Measurements from ENCODE around the gene EOLA2.

The EOLA2 gene

GRCh38 chrX:149938427-149938880, at the start of gene EOLA2:
Gene EOLA2 (minus strand): TSS chrX:149938491. CDS start chrX:149933874, 4,617 bp downstream.
- peak within 1 kb of the TSS; percentile 70 to 88 (median 81) for H3K4me3 ChIP-seq
- H3K4me2 ChIP-seq, result peak within 1 kb of the TSS; percentile 60 to 90 (median 87)
- H3K9ac ChIP-seq, result peak within 1 kb of the TSS; percentile 80 to 93 (median 88)
- peak within 1 kb of the TSS; percentile 73 to 88 (median 81); a peak in 21 of 22 replicates for H3K27ac ChIP-seq
- H3K27me3 ChIP-seq, result no peaks in the 10 kb centered on the region; a peak in 2 of 22 replicates
- H3K36me3 ChIP-seq, result peaks cover 0 to 5% (median 0%) of the 10 kb centered on the region in 11 experiments; a peak in 4 of 22 replicates
- H3K9me3 ChIP-seq (replicated peaks in 1 of 11), result peaks cover 4 to 14% (median 11%) of the 10 kb centered on the region in 11 experiments; a peak in 19 of 22 replicates
- no peak for TF ChIP-seq Cebpa-rat (IDR thresholded peaks at IDR 0.05)
- H3K4me1 ChIP-seq, result peaks cover 3 to 17% (median 10%) of the 10 kb centered on the region in 10 experiments; a peak in 18 of 20 replicates
- H4K20me1 ChIP-seq, result peaks cover 0 to 17% (median 5%) of the 10 kb centered on the region in 11 experiments; a peak in 5 of 22 replicates

GRCh38 chrX:149987613-149988012, 49.3 kb upstream of the EOLA2 start:
- Histone ChIP-seq H3K4me2 (peak overlapping the region in 1 of 11 experiments; percentile 1; a peak in 1 of 22 replicates), H3K9me3 (replicated peaks in 1 of 11) (no peaks in the 10 kb centered on the region), H3K4me3 (no peak overlapping the region), H3K27ac (no peak overlapping the region), H3K9ac (no peak overlapping the region), H3K36me3 (no peaks in the 10 kb centered on the region), H3K4me1 (peaks cover 0 to 11% (median 0%) of the 10 kb centered on the region in 10 experiments; a peak in 3 of 20 replicates), H4K20me1 (no peaks in the 10 kb centered on the region), H3K27me3 (no peaks in the 10 kb centered on the region)
- TF ChIP-seq Cebpa-rat (IDR thresholded peaks at IDR 0.05), result no peak

DNA sequence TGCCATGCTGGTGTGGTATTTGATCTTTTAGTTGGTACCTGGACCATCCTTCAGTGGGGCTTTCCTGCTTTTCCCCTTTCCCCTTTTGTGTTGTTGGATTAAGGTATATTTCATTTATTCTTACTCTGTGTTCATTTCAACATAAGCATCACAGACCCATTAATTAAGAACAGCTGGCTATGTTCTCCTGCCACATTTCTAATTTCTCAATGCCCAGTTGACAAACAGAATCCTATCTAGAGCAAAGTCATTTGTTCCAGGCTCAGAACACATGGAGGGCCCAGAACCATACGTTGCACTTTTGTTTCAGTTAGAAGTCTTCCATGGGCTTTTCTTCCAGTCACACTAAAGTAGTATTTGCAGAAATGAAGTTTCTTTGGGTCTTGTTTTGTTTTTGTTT, 46.1 kb upstream of the EOLA2 start:
- no peak for TF ChIP-seq Cebpa-rat (IDR thresholded peaks at IDR 0.05)
- Histone ChIP-seq H3K27me3 (no peaks in the 10 kb centered on the region), H4K20me1 (no peaks in the 10 kb centered on the region), H3K9me3 (replicated peaks in 1 of 11) (no peaks in the 10 kb centered on the region), H3K9ac (no peak overlapping the region), H3K36me3 (no peaks in the 10 kb centered on the region), H3K4me2 (no peak overlapping the region), H3K27ac (no peak overlapping the region), H3K4me3 (no peak overlapping the region), H3K4me1 (peaks cover 0 to 11% (median 0%) of the 10 kb centered on the region in 10 experiments; a peak in 3 of 20 replicates)

DNA sequence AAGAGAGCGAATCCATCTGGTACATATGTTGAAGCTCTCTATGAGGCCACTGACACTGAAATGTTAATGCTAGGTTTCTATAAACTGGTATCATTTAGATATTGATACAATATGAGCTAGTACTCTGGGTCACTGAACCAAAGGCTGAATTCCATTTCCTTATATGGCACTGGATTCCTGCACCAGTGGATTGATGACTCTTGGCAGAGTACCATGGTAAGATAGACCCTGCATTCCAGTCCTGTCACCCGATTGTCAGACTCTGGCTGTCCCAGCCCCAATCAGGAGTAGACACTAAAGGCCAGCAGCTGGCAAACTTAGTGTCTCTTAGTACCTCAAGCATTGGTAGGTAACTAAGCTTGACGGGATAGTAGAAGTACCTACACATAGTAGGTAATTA, 44.0 kb upstream of the EOLA2 start:
- Histone ChIP-seq H3K27ac (no peak overlapping the region), H3K9ac (no peak overlapping the region), H4K20me1 (no peaks in the 10 kb centered on the region), H3K4me3 (no peak overlapping the region), H3K9me3 (replicated peaks in 1 of 11) (no peaks in the 10 kb centered on the region), H3K4me1 (peaks cover 0 to 3% (median 0%) of the 10 kb centered on the region in 10 experiments; a peak in 3 of 20 replicates), H3K4me2 (no peak overlapping the region), H3K36me3 (no peaks in the 10 kb centered on the region), H3K27me3 (no peaks in the 10 kb centered on the region)
- no peak for TF ChIP-seq Cebpa-rat (IDR thresholded peaks at IDR 0.05)

GRCh38 chrX:149979126-149979644, 40.9 kb upstream of the EOLA2 start:
- Histone ChIP-seq H4K20me1 (no peaks in the 10 kb centered on the region), H3K27ac (no peak overlapping the region), H3K4me3 (no peak overlapping the region), H3K4me1 (no peaks in the 10 kb centered on the region), H3K27me3 (no peaks in the 10 kb centered on the region), H3K4me2 (no peak overlapping the region), H3K36me3 (no peaks in the 10 kb centered on the region), H3K9ac (no peak overlapping the region), H3K9me3 (replicated peaks in 1 of 11) (no peaks in the 10 kb centered on the region)
- TF ChIP-seq Cebpa-rat (IDR thresholded peaks at IDR 0.05), result no peak

DNA sequence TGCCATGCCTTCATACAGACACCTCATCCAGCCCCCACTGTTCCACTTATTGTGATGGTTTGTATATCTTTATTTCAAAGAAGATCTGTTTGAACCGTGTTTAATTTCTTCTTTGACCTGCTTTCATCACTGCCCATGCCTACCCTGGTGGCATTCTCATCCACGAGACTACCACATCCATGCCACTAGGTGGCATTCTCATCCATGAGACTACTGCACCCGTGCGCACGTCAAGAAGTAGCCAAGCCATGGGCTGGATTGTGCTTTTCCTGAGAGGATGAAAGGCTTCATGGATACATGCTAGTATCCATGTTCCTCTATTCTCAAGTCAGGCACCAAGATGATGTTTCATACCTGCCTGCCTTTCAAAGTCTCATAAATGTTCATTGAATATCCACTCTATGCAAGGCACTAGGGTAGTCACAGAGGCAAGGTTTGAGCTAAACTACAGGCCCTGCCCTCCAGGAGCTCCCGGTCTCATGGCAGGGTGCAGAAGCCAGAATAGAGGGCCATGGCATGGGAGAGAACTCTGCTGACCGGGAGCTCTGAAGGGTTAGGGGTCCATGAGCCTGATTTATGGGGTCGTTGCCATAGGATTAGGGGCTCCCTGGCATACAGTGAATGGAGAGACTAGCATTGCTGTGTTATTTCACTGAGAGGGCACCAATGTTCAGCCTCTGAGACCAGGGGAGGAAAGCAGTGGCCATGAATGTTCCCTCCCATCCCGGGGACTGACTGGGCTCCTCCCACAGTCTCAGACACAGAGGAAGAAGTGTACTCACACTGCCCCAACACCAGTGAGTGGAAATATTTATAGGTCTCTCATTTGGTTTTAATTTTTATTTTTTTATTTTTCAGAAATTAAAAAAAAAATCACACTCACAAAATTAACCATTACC, 24.8 kb upstream of the EOLA2 start:
- H3K9me3 ChIP-seq (replicated peaks in 1 of 11), result peaks cover 0 to 6% (median 0%) of the 10 kb centered on the region in 11 experiments; a peak in 3 of 22 replicates
- no peaks in the 10 kb centered on the region for H3K4me1 ChIP-seq
- no peak overlapping the region for H3K27ac ChIP-seq
- no peaks in the 10 kb centered on the region for H3K27me3 ChIP-seq
- H3K4me2 ChIP-seq, result no peak overlapping the region
- peaks cover 0 to 6% (median 0%) of the 10 kb centered on the region in 11 experiments; a peak in 1 of 22 replicates for H3K36me3 ChIP-seq
- H3K4me3 ChIP-seq, result no peak overlapping the region
- H3K9ac ChIP-seq, result no peak overlapping the region
- no peak for TF ChIP-seq Cebpa-rat (IDR thresholded peaks at IDR 0.05)
- H4K20me1 ChIP-seq, result no peaks in the 10 kb centered on the region

GRCh38 chrX:149962010-149962409, 23.7 kb upstream of the EOLA2 start:
- Histone ChIP-seq H3K4me2 (no peak overlapping the region), H4K20me1 (no peaks in the 10 kb centered on the region), H3K9me3 (replicated peaks in 1 of 11) (peaks cover 0 to 6% (median 0%) of the 10 kb centered on the region in 11 experiments; a peak in 3 of 22 replicates), H3K9ac (no peak overlapping the region), H3K27ac (no peak overlapping the region), H3K36me3 (peaks cover 0 to 6% (median 0%) of the 10 kb centered on the region in 11 experiments; a peak in 1 of 22 replicates), H3K4me3 (no peak overlapping the region), H3K27me3 (no peaks in the 10 kb centered on the region), H3K4me1 (no peaks in the 10 kb centered on the region)
- no peak for TF ChIP-seq Cebpa-rat (IDR thresholded peaks at IDR 0.05)

GRCh38 chrX:149961572-149961971, 23.3 kb upstream of the EOLA2 start:
- H3K9ac ChIP-seq, result no peak overlapping the region
- peaks cover 0 to 6% (median 0%) of the 10 kb centered on the region in 11 experiments; a peak in 1 of 22 replicates for H3K36me3 ChIP-seq
- no peak overlapping the region for H3K4me3 ChIP-seq
- no peak overlapping the region for H3K27ac ChIP-seq
- no peak for TF ChIP-seq Cebpa-rat (IDR thresholded peaks at IDR 0.05)
- H4K20me1 ChIP-seq, result no peaks in the 10 kb centered on the region
- H3K4me2 ChIP-seq, result no peak overlapping the region
- no peaks in the 10 kb centered on the region for H3K27me3 ChIP-seq
- H3K4me1 ChIP-seq, result no peaks in the 10 kb centered on the region
- H3K9me3 ChIP-seq (replicated peaks in 1 of 11), result peaks cover 0 to 4% (median 0%) of the 10 kb centered on the region in 11 experiments; a peak in 3 of 22 replicates

DNA sequence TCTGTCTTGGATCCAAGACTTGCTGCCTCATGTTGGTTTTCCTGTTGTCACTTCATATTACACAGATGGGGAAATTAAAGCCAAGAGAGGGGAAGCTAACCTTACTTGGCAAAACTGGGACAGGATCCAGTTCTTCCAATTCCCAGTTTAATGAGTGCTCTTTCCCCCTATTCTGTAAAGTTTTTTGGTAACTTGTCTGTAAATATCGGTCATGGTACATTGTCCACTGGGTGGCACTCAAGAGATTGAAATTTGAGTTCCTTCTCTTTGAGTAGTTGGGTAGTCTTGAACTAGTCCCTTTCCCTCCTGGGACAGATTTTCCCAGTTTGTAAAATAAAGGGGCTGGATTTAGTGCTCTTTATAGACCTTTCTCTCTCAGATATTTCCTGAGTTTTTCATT, 12.4 kb upstream of the EOLA2 start:
- no peak for TF ChIP-seq Cebpa-rat (IDR thresholded peaks at IDR 0.05)
- Histone ChIP-seq H3K27me3 (no peaks in the 10 kb centered on the region), H4K20me1 (no peaks in the 10 kb centered on the region; a peak in 1 of 22 replicates), H3K4me2 (no peak overlapping the region), H3K27ac (no peak overlapping the region), H3K36me3 (peaks cover 0 to 7% (median 0%) of the 10 kb centered on the region in 11 experiments; a peak in 1 of 22 replicates), H3K4me1 (no peaks in the 10 kb centered on the region), H3K4me3 (no peak overlapping the region), H3K9me3 (replicated peaks in 1 of 11) (no peaks in the 10 kb centered on the region), H3K9ac (no peak overlapping the region)
